ENCODE results near the gene RALGAPA2. TPM values are rescaled to one million over a fixed set of nuclear protein-coding genes. Genes with fewer than 3 reads are reported as not detected.

Gene RALGAPA2
- total RNA-seq, 1 donor from 2014 or later = 15.2 TPM

DNA sequence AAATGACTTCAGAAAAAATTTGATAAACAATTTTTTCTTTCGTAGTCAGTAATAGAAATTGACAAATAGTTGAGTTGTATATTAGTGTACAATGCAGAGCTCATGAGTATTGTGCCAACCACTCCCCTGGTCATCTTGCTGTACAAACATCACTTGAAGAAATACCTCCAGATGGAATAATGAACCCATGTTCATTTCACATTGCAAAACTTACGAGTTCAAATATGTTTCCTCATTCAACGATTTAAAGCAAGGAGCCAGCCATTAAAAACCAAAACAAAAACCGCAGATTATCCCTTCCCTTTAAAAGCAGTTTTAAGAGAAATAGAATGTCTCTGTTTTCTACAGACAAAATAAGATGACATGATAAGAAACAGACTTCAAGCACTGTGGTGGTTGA is 62.5 kb downstream of the RALGAPA2 start:
- no peaks in the 10 kb centered on the region for H3K27me3 Mint-ChIP-seq (ENCODE audit: unreplicated experiment)
- no peaks in the 10 kb centered on the region for H3K4me1 Mint-ChIP-seq (ENCODE audit: unreplicated experiment)
- H3K27ac Mint-ChIP-seq (ENCODE audit: unreplicated experiment) = no peak overlapping the region
- peaks cover 10% of the 10 kb centered on the region for H3K9me3 Mint-ChIP-seq (ENCODE audit: unreplicated experiment)
- H3K4me3 Mint-ChIP-seq (ENCODE audit: unreplicated experiment) = no peak overlapping the region
- no peak for DNase-seq (ENCODE audit: extremely low spot score, unreplicated experiment)
- H3K36me3 Mint-ChIP-seq (ENCODE audit: unreplicated experiment) = peaks cover 2% of the 10 kb centered on the region
- no peak for TF ChIP-seq CTCF (IDR thresholded peaks at IDR 0.05)

GRCh38 chr20:20643927-20644326 is 68.5 kb downstream of the RALGAPA2 start:
- H3K36me3 Mint-ChIP-seq (ENCODE audit: unreplicated experiment) = peaks cover 15% of the 10 kb centered on the region
- H3K27me3 Mint-ChIP-seq (ENCODE audit: unreplicated experiment) = no peaks in the 10 kb centered on the region
- no peak overlapping the region for H3K27ac Mint-ChIP-seq (ENCODE audit: unreplicated experiment)
- DNase-seq (ENCODE audit: extremely low spot score, unreplicated experiment) = no peak
- H3K4me3 Mint-ChIP-seq (ENCODE audit: unreplicated experiment) = no peak overlapping the region
- H3K9me3 Mint-ChIP-seq (ENCODE audit: unreplicated experiment) = peaks cover 10% of the 10 kb centered on the region
- no peak for TF ChIP-seq CTCF (IDR thresholded peaks at IDR 0.05)
- no peaks in the 10 kb centered on the region for H3K4me1 Mint-ChIP-seq (ENCODE audit: unreplicated experiment)

DNA sequence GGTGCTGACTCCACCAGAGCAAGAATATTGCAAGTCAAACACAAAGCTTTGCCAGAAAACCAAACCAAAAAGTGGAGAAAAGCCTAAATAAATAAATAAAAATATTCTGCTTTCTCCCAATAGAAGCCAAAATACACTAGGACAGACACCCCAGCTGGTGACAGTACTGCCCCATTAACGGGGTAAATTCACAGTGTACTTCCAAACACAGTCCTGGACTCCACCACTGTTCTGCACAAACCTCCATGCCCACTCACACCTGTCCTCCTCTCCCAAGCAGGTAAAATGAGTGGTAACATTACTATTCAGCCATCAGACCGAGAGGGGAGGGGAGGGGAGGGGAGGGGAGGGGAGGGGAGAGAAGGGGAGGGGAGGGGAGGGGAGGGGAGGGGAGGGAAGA is 70.7 kb downstream of the RALGAPA2 start:
- Mint-ChIP-seq H3K36me3 (ENCODE audit: unreplicated experiment) (peaks cover 13% of the 10 kb centered on the region), H3K27me3 (ENCODE audit: unreplicated experiment) (no peaks in the 10 kb centered on the region), H3K4me1 (ENCODE audit: unreplicated experiment) (no peaks in the 10 kb centered on the region), H3K27ac (ENCODE audit: unreplicated experiment) (no peak overlapping the region), H3K9me3 (ENCODE audit: unreplicated experiment) (no peaks in the 10 kb centered on the region), H3K4me3 (ENCODE audit: unreplicated experiment) (no peak overlapping the region)
- DNase-seq (ENCODE audit: extremely low spot score, unreplicated experiment) = no peak
- no peak for TF ChIP-seq CTCF (IDR thresholded peaks at IDR 0.05)

- H3K27ac Mint-ChIP-seq (ENCODE audit: unreplicated experiment) = no peak overlapping the region
- H3K4me1 Mint-ChIP-seq (ENCODE audit: unreplicated experiment) = no peaks in the 10 kb centered on the region
- no peaks in the 10 kb centered on the region for H3K27me3 Mint-ChIP-seq (ENCODE audit: unreplicated experiment)
- peaks cover 29% of the 10 kb centered on the region for H3K36me3 Mint-ChIP-seq (ENCODE audit: unreplicated experiment)
- TF ChIP-seq CTCF (IDR thresholded peaks at IDR 0.05) = no peak
- H3K9me3 Mint-ChIP-seq (ENCODE audit: unreplicated experiment) = no peaks in the 10 kb centered on the region
- H3K4me3 Mint-ChIP-seq (ENCODE audit: unreplicated experiment) = no peak overlapping the region
- DNase-seq (ENCODE audit: extremely low spot score, unreplicated experiment) = no peak
Observed at GRCh38 chr20:20638878-20639277, 73.6 kb downstream of the RALGAPA2 start.

GRCh38 chr20:20637998-20638725 is 74.3 kb downstream of the RALGAPA2 start:
- DNase-seq (ENCODE audit: extremely low spot score, unreplicated experiment) = no peak
- Mint-ChIP-seq H3K9me3 (ENCODE audit: unreplicated experiment) (no peaks in the 10 kb centered on the region), H3K4me1 (ENCODE audit: unreplicated experiment) (no peaks in the 10 kb centered on the region), H3K27me3 (ENCODE audit: unreplicated experiment) (no peaks in the 10 kb centered on the region), H3K36me3 (ENCODE audit: unreplicated experiment) (peaks cover 33% of the 10 kb centered on the region), H3K4me3 (ENCODE audit: unreplicated experiment) (no peak overlapping the region), H3K27ac (ENCODE audit: unreplicated experiment) (no peak overlapping the region)
- no peak for TF ChIP-seq CTCF (IDR thresholded peaks at IDR 0.05)

All from osteocyte (in vitro differentiated cells).